ENCODE results near the gene ENPP5.
"Not testable (repeated sequence)": the region's sequence is repeated elsewhere in the genome, so short reads cannot be mapped to it uniquely, and the experiment has no call there.

Gene ENPP5

DNA sequence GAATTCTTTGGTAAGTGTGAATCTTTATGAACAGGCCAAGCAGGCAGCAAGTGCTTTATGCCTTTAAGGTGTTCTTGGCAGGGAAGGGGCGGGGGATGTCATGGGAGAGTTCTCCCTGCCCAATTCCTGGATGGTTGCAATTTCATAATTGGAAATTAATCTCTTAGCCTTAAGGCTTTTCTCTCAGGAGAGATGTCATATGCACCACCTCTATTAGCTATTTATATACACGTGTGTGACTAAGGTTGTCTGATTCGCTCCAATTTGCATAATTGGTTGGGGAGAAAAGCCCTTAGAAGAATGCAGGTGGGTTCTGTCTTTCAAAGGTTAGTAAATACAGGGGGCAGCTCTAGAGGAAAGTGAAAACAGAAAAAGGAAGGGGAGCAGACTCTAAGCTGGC, 5.2 kb upstream of the ENPP5 start:
- TF ChIP-seq CTCF (conservative IDR thresholded peaks at IDR 0.05) (no peak), ZFX (IDR thresholded peaks at IDR 0.05) (no peak)
- H3K27ac ChIP-seq, result no peak overlapping the region

DNA sequence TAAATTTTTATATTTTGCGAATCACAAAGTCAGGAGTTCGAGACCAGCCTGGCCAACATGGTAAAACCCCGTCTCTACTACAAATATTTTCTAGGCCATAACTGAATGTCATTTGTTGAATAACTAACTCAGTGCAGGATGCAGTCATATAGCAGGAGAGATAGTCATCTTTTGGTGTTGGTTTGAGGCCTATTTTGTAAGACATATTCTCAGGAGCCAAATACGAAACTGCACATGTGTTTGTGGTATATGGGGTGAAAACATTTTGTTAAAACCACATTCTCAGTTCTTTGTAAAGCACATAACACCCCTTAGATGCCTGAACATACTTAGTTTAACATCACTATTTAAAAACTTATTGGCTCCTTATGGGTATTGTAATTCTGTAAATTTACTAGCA, 4.7 kb upstream of the ENPP5 start:
- TF ChIP-seq CTCF (conservative IDR thresholded peaks at IDR 0.05) (no peak), ZFX (IDR thresholded peaks at IDR 0.05) (no peak)
- H3K27ac ChIP-seq, result no peak overlapping the region

GRCh38 chr6:46174904-46175303, 4.1 kb upstream of the ENPP5 start:
- TF ChIP-seq CTCF (conservative IDR thresholded peaks at IDR 0.05), result no peak
- TF ChIP-seq ZFX (IDR thresholded peaks at IDR 0.05), result no peak
- no peak overlapping the region for H3K27ac ChIP-seq

DNA sequence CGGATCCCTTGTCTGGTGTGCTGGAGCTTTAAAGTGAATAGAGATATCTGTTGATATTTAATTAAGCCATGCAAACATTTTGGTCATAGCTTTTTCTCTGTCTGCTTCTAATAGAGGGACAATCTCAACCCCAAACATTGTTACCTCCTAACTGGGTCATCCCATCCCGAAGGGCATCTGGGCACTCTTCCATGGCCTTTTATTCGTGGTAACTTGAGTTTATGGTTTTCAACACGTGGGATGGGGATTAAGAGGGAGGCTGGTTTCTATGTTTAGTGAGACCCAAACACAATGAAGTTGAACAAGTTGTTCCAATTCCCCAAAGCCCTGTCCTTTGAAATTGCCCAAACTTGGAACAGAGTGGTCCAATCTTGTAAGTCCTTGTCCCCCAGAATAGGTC, 1.4 kb upstream of the ENPP5 start:
- TF ChIP-seq ZFX (IDR thresholded peaks at IDR 0.05), result no peak
- TF ChIP-seq CTCF (conservative IDR thresholded peaks at IDR 0.05), result no peak
- no peak overlapping the region for H3K27ac ChIP-seq

GRCh38 chr6:46160102-46160501, 10.7 kb downstream of the ENPP5 start:
- TF ChIP-seq ZFX (IDR thresholded peaks at IDR 0.05) (no peak), CTCF (conservative IDR thresholded peaks at IDR 0.05) (no peak)
- H3K27ac ChIP-seq, result no peak overlapping the region

- H3K27ac ChIP-seq, result no peak overlapping the region
- no peak for TF ChIP-seq CTCF (conservative IDR thresholded peaks at IDR 0.05)
- no peak for TF ChIP-seq ZFX (IDR thresholded peaks at IDR 0.05)
Measured at GRCh38 chr6:46159229-46159628, 11.6 kb downstream of the ENPP5 start.

DNA sequence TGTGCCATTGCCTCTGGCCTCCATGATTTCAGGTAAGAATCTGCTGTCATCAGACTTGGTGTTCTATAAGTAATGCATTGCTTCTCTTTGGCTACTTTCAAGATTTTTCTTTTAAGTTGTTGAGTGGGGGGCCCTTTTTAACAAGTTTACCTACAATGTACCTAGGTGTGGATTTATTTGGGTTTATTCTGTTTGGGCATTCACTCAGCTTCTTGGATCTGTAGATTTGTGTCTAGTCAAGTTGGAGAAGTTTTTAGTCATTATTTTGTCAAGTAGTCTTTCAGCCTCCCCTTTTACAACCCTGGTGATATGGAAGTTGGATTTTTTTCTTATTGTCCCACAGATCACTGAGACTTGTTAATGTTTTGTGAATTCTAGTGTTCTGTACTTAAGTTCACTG, 14.1 kb downstream of the ENPP5 start:
- no peak overlapping the region for H3K27ac ChIP-seq
- TF ChIP-seq CTCF (conservative IDR thresholded peaks at IDR 0.05) (no peak), ZFX (IDR thresholded peaks at IDR 0.05) (no peak)

DNA sequence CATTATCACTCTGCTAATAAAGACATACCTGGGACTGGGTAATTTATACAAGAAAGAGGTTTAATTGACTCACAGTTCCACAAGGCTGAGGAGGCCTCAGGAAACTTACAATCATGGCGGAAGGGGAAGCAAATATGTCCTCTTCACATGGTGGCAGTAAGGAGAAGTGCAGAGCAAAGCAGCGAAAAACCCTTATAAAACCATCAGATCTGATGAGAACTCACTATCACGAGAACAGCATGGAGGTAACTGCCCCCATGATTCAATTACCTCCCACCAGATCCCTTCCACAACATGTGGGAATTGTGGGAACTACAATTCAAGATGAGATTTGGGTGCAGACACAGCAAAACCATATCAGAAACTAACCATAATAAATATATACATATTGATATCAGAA, 21.7 kb downstream of the ENPP5 start:
- H3K27ac ChIP-seq, result not testable (repeated sequence)

Measured in C4-2B (cell line).